Measurements from ENCODE around the gene ICA1. TPM values are rescaled to one million over a fixed set of nuclear protein-coding genes. Genes with fewer than 3 reads are reported as not detected.
"Not testable (repeated sequence)": the region's sequence is repeated elsewhere in the genome, so short reads cannot be mapped to it uniquely, and the experiment has no call there.

ICA1 gene
- total and polyA plus RNA-seq, 4 donors, result 16.5 to 54.6 (median 30.8) TPM

DNA sequence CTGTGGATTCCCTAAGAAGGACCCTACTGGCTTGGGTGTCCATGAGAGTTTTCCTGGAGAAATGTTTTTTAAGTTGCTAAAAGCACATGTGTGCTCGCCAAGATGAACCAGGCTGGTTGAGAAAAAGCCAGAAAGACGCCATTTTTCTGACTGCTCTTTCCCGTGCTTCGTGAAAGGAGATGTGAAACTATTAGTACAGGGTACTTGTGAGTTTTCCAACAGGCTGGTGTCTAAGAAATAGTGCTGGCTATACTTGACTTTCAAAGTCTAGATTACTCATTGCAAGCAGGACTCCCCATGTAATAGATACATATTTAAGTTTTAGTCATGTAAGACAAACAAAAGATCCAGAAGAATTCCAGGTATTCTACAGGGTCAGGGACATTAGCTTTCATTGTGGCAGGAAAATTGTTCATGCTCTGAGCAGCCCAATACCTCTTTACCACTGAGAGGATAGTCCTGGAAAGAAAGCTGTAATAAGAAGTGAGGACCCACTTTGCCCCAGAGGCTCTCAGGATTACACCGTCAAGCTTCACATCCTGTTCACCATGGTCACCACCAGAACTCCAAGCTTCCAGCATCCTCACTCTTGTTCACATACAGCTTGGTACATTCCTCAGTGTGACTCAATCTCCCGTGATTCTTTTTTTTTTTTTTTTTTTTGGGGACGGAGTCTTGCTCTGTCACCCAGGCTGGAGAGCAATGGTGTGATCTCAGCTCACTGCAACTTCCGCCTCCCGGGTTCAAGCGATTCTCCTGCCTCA is 43.8 kb upstream of the ICA1 start:
- Histone ChIP-seq H3K4me3 (no peak overlapping the region), H3K27ac (ENCODE audit: low read depth in 1 of 2, low read length in 1 of 2) (no peak overlapping the region), H3K27me3 (ENCODE audit: control insufficient read depth in 3 of 3, insufficient read depth in 3 of 3, low read length in 2 of 3) (no peaks in the 10 kb centered on the region), H3K9me3 (ENCODE audit: control insufficient read depth in 4 of 4, insufficient read depth in 3 of 4, low read length in 3 of 4) (no peaks in the 10 kb centered on the region), H3K36me3 (ENCODE audit: control insufficient read depth in 4 of 4, insufficient read depth in 4 of 4, low read length in 4 of 4) (no peaks in the 10 kb centered on the region), H3K4me1 (ENCODE audit: control insufficient read depth in 5 of 5, insufficient read depth in 5 of 5, low read length in 5 of 5) (no peaks in the 10 kb centered on the region), H3K9ac (ENCODE audit: insufficient read depth in 1 of 2, low read length in 2 of 2) (no peak overlapping the region)
- ATAC-seq (ENCODE audit: insufficient read depth, low FRiP score) (no peak), DNase-seq (no peak)
- no peak for TF ChIP-seq CTCF (IDR thresholded peaks at IDR 0.05; ENCODE audit: control extremely low read depth, extremely low read depth)
- 78 to 92% methylated on average over 9 to 10 of the region's 10 CpGs for WGBS, 2 donors

DNA sequence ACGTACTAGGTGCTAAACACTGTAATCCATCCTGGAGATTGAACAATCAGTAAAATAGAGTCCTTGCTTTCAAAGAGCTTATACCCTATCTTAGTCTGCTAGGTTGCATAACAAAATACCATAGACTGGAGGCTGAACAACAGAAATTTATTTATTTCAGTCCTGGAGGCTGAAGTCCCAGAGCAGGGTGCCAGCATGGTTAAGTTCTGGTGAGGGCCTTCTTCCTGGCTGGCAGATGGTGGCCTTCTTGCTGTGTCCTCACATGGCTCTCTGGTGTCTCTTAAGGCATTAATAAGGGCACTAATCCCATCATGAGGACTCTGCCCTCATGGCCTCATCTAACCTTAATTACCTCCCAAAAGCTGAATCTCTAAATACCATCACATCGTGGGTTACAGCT is 43.1 kb upstream of the ICA1 start:
- Histone ChIP-seq H3K9ac (ENCODE audit: insufficient read depth in 1 of 2, low read length in 2 of 2) (no peak overlapping the region), H3K4me1 (ENCODE audit: control insufficient read depth in 5 of 5, insufficient read depth in 5 of 5, low read length in 5 of 5) (no peaks in the 10 kb centered on the region), H3K9me3 (ENCODE audit: control insufficient read depth in 4 of 4, insufficient read depth in 3 of 4, low read length in 3 of 4) (no peaks in the 10 kb centered on the region), H3K36me3 (ENCODE audit: control insufficient read depth in 4 of 4, insufficient read depth in 4 of 4, low read length in 4 of 4) (no peaks in the 10 kb centered on the region), H3K4me3 (no peak overlapping the region), H3K27ac (ENCODE audit: low read depth in 1 of 2, low read length in 1 of 2) (no peak overlapping the region), H3K27me3 (ENCODE audit: control insufficient read depth in 3 of 3, insufficient read depth in 3 of 3, low read length in 2 of 3) (no peaks in the 10 kb centered on the region)
- no peak for TF ChIP-seq CTCF (IDR thresholded peaks at IDR 0.05; ENCODE audit: control extremely low read depth, extremely low read depth)
- 41 to 69% methylated on average over 2 of the region's 2 CpGs for WGBS, 2 donors
- ATAC-seq (ENCODE audit: insufficient read depth, low FRiP score), result no peak
- no peak for DNase-seq

GRCh38 chr7:8303904-8304528 is 42.0 kb upstream of the ICA1 start:
- Histone ChIP-seq H3K4me1 (ENCODE audit: control insufficient read depth in 5 of 5, insufficient read depth in 5 of 5, low read length in 5 of 5) (no peaks in the 10 kb centered on the region), H3K27ac (ENCODE audit: low read depth in 1 of 2, low read length in 1 of 2) (no peak overlapping the region), H3K4me3 (no peak overlapping the region), H3K27me3 (ENCODE audit: control insufficient read depth in 3 of 3, insufficient read depth in 3 of 3, low read length in 2 of 3) (no peaks in the 10 kb centered on the region), H3K9me3 (ENCODE audit: control insufficient read depth in 4 of 4, insufficient read depth in 3 of 4, low read length in 3 of 4) (no peaks in the 10 kb centered on the region), H3K36me3 (ENCODE audit: control insufficient read depth in 4 of 4, insufficient read depth in 4 of 4, low read length in 4 of 4) (no peaks in the 10 kb centered on the region), H3K9ac (ENCODE audit: insufficient read depth in 1 of 2, low read length in 2 of 2) (no peak overlapping the region)
- WGBS, 2 donors, result 92% methylated on average over 8 to 16 of the region's 16 CpGs
- TF ChIP-seq CTCF (IDR thresholded peaks at IDR 0.05; ENCODE audit: control extremely low read depth, extremely low read depth), result no peak
- DNase-seq, result no peak
- ATAC-seq (ENCODE audit: insufficient read depth, low FRiP score), result no peak

DNA sequence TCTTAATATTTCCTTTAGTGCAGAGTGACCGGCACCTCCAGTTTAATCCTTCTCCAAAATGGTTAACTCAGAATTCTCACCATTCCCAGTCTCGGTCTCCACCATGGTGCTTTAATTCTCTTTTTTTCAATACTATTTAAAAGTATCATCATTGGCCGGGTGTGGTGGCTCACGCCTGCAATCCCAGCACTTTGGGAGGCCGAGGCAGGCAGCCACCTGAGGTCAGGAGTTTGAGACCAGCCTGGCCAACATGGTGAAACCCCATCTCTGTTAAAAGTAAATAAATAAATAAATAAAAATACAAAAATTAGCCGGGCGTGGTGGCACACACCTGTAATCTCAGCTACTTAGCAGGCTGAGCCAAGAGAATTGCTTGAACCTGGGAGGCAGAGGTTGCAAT is 35.1 kb upstream of the ICA1 start:
- H3K27ac ChIP-seq (ENCODE audit: low read depth in 1 of 2, low read length in 1 of 2); ATAC-seq (ENCODE audit: insufficient read depth, low FRiP score); H3K4me1 ChIP-seq (ENCODE audit: control insufficient read depth in 5 of 5, insufficient read depth in 5 of 5, low read length in 5 of 5); H3K27me3 ChIP-seq (ENCODE audit: control insufficient read depth in 3 of 3, insufficient read depth in 3 of 3, low read length in 2 of 3); H3K9ac ChIP-seq (ENCODE audit: insufficient read depth in 1 of 2, low read length in 2 of 2); H3K4me3 ChIP-seq; H3K36me3 ChIP-seq (ENCODE audit: control insufficient read depth in 4 of 4, insufficient read depth in 4 of 4, low read length in 4 of 4); H3K9me3 ChIP-seq (ENCODE audit: control insufficient read depth in 4 of 4, insufficient read depth in 3 of 4, low read length in 3 of 4); DNase-seq: not testable (repeated sequence)
- 93 to 98% methylated on average over 7 of the region's 7 CpGs for WGBS, 2 donors
